ENCODE data around the gene IQGAP2.

- no peak for TF ChIP-seq GATA2 (IDR thresholded peaks at IDR 0.05; ENCODE audit: low read depth, low read length)
- TF ChIP-seq GATA3 (IDR thresholded peaks at IDR 0.05; ENCODE audit: low read depth, low read length), result no peak
These were observed 301.1 kb downstream of the IQGAP2 start for GRCh38 chr5:76704131-76704663.

Data from SH-SY5Y (cell line).